NCI-H146 (cell line): ENCODE measurements around the gene APCDD1L.
"Not testable (repeated sequence)": the region's sequence is repeated elsewhere in the genome, so short reads cannot be mapped to it uniquely, and the experiment has no call there.

ENCODE experiments used
- DNase-seq: peaks from one replicate; lab custom pipeline; 2025; lab: John Stamatoyannopoulos, UW

Gene APCDD1L

GRCh38 chr20:58544891-58545290 is 29.7 kb upstream of the APCDD1L start:
- DNase-seq: no peak

GRCh38 chr20:58544286-58544685 is 29.1 kb upstream of the APCDD1L start:
- DNase-seq: no peak

- DNase-seq: no peak
These were observed 28.1 kb upstream of the APCDD1L start for GRCh38 chr20:58543274-58543673.

GRCh38 chr20:58542411-58543095 is 27.4 kb upstream of the APCDD1L start:
- DNase-seq: no peak

- not testable (repeated sequence) for DNase-seq
These were observed 26.8 kb upstream of the APCDD1L start for GRCh38 chr20:58542034-58542410.

- DNase-seq: no peak
These were observed 23.6 kb upstream of the APCDD1L start for GRCh38 chr20:58538752-58539151.

GRCh38 chr20:58537831-58538230 is 22.6 kb upstream of the APCDD1L start:
- DNase-seq: no peak

GRCh38 chr20:58536289-58536688 is 21.1 kb upstream of the APCDD1L start:
- no peak for DNase-seq

GRCh38 chr20:58531657-58532056 is 16.5 kb upstream of the APCDD1L start:
- no peak for DNase-seq

- no peak for DNase-seq
These were observed 15.9 kb upstream of the APCDD1L start for GRCh38 chr20:58531063-58531462.

- no peak for DNase-seq
These were observed 13.2 kb upstream of the APCDD1L start for GRCh38 chr20:58528412-58528811.

GRCh38 chr20:58526411-58526810 is 11.2 kb upstream of the APCDD1L start:
- no peak for DNase-seq

- DNase-seq: no peak
These were observed 9.6 kb upstream of the APCDD1L start for GRCh38 chr20:58524814-58525213.

- DNase-seq: no peak
These were observed 8.7 kb upstream of the APCDD1L start for GRCh38 chr20:58523971-58524315.

GRCh38 chr20:58523072-58523970 is 8.1 kb upstream of the APCDD1L start:
- DNase-seq: no peak

- no peak for DNase-seq
These were observed 7.5 kb upstream of the APCDD1L start for GRCh38 chr20:58522666-58523065.

- no peak for DNase-seq
These were observed 6.6 kb upstream of the APCDD1L start for GRCh38 chr20:58521763-58522162.

- no peak for DNase-seq
These were observed 4.9 kb upstream of the APCDD1L start for GRCh38 chr20:58519940-58520712.

- DNase-seq: no peak
These were observed 3.8 kb upstream of the APCDD1L start for GRCh38 chr20:58518896-58519593.

- no peak for DNase-seq
These were observed 3.2 kb upstream of the APCDD1L start for GRCh38 chr20:58518387-58518786.

- DNase-seq: no peak
These were observed 622 bp downstream of the APCDD1L start for GRCh38 chr20:58514321-58515232.
